ENCODE results near the gene PACS2. TPM values are rescaled to one million over a fixed set of nuclear protein-coding genes. Genes with fewer than 3 reads are reported as not detected.

The PACS2 gene
- total RNA-seq, 4 donors from 2014 or later = 142 to 225 (median 183) TPM

- Histone ChIP-seq H3K4me3 (peak overlapping the region; percentile 61 to 100 (median 93)), H3K27ac (peak overlapping the region in 3 of 4 donors; percentile 86 to 95 (median 87)), H3K4me1 (peaks cover 0 to 28% (median 12%) of the 10 kb centered on the region in 4 donors), H3K27me3 (no peaks in the 10 kb centered on the region), H3K36me3 (peaks cover 0 to 64% (median 10%) of the 10 kb centered on the region in 3 donors), H3K9me3 (peaks cover 0 to 15% (median 0%) of the 10 kb centered on the region in 4 donors)
- 50 to 55% methylated on average over 9 to 13 of the region's 13 CpGs for WGBS, 2 donors
- no peak for DNase-seq (ENCODE audit: low spot score in 2 of 2)
- no peak for TF ChIP-seq EP300 (IDR thresholded peaks at IDR 0.05)
- no peak for TF ChIP-seq POLR2A (IDR thresholded peaks at IDR 0.05)
- no peak for TF ChIP-seq CTCF (IDR thresholded peaks at IDR 0.05)
Measured at GRCh38 chr14:105397350-105397931, 82.9 kb downstream of the PACS2 start.

DNA sequence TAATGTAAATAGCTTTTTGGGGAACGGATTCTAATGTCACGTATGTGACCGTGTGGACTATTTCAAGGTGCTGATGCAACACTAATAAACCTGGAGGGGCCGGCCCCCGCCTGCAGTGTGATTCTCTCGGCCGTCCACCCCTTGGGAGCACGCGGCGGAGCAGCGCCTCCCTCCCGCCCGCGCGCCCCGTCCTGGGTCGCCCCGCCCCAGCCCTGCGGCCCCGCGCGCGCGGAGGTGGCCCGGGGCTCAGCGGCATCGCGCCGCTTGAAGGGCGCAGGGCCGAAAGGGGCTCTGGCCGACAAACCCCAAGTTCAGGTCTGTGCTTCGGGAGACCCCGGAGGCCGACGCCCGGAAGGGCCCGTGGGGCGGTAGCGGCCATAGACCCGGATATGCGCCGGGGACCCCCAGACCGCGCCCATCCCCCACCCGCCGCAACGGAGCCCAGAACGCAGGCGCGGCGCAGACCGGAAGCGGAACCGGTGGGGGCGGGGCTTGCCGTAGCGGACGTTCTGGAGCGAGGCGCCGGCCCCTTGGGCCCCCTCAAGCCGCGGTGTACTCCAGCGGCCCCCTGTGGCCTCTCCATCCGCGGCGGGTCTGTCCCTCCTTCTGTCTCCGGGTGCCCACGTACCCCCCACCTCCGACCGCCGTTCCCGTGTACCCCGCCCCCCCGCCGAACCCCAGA lies 83.6 kb downstream of the PACS2 start, which contains the start of gene TEX22:
TEX22 (plus strand) TSS at position 495 of the 682 bp plus-strand sequence. CDS start 803 bp downstream, outside the sequence.
- H3K27ac ChIP-seq = peak within 1 kb of the TSS; percentile 64 to 95 (median 86)
- H3K4me3 ChIP-seq = peak within 1 kb of the TSS; percentile 61 to 100 (median 93)
- H3K9me3 ChIP-seq = peaks cover 0 to 15% (median 0%) of the 10 kb centered on the region in 4 donors
- H3K27me3 ChIP-seq = no peaks in the 10 kb centered on the region
- H3K4me1 ChIP-seq = peaks cover 0 to 28% (median 12%) of the 10 kb centered on the region in 4 donors
- DNase-seq (ENCODE audit: low spot score in 2 of 2) = peak; percentile 82 to 86
- H3K36me3 ChIP-seq = peaks cover 0 to 57% (median 10%) of the 10 kb centered on the region in 3 donors
- TF ChIP-seq POLR2A (IDR thresholded peaks at IDR 0.05) (peak; percentile 32 to 73), CTCF (IDR thresholded peaks at IDR 0.05) (peak in 4 of 5 experiments; percentile 12 to 54 (median 28)), EP300 (IDR thresholded peaks at IDR 0.05) (peak; percentile 80 to 86)
- 0 to 1% methylated on average over 36 to 48 of the region's 77 CpGs for WGBS, 2 donors

GRCh38 chr14:105398726-105399465 lies 84.3 kb downstream of the PACS2 start:
- 36 to 45% methylated on average over 13 to 26 of the region's 41 CpGs for WGBS, 2 donors
- Histone ChIP-seq H3K27me3 (no peaks in the 10 kb centered on the region), H3K4me1 (peaks cover 0 to 28% (median 12%) of the 10 kb centered on the region in 4 donors), H3K27ac (peak overlapping the region; percentile 64 to 95 (median 86)), H3K9me3 (peaks cover 0 to 15% (median 0%) of the 10 kb centered on the region in 4 donors), H3K36me3 (peaks cover 0 to 49% (median 10%) of the 10 kb centered on the region in 3 donors), H3K4me3 (peak overlapping the region; percentile 61 to 100 (median 93))
- no peak for TF ChIP-seq POLR2A (IDR thresholded peaks at IDR 0.05)
- DNase-seq (ENCODE audit: low spot score in 2 of 2) = no peak

DNA sequence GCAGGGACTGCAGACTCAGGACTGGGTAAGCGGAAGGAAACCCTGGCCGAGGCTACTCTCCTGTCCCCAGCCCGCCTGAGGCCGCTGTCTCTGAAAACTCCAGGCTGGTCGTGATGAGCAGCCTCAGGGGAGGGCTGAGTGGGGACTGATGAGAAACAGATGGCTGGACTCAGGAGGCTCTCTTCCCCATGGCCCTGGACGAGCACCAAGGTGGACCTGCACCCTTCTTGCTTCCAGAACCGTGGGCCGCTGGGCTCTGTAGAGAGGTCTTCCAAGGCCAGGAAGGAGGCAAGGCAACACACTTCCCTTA lies 84.9 kb downstream of the PACS2 start:
- no peak overlapping the region for H3K27ac ChIP-seq
- 79 to 90% methylated on average over 3 to 8 of the region's 8 CpGs for WGBS, 2 donors
- no peaks in the 10 kb centered on the region for H3K27me3 ChIP-seq

More for the DNA sequence above, 84.9 kb downstream of the PACS2 start:
- TF ChIP-seq CTCF (IDR thresholded peaks at IDR 0.05) (no peak), POLR2A (IDR thresholded peaks at IDR 0.05) (no peak), EP300 (IDR thresholded peaks at IDR 0.05) (no peak)
- Histone ChIP-seq H3K36me3 (peaks cover 0 to 44% (median 10%) of the 10 kb centered on the region in 3 donors), H3K4me1 (peaks cover 0 to 24% (median 12%) of the 10 kb centered on the region in 4 donors), H3K4me3 (peak overlapping the region; percentile 61 to 100 (median 93)), H3K9me3 (peaks cover 0 to 19% (median 0%) of the 10 kb centered on the region in 4 donors)
- no peak for DNase-seq (ENCODE audit: low spot score in 2 of 2)
